ENCODE data around the gene PRR15L. TPM values are rescaled to one million over a fixed set of nuclear protein-coding genes. Genes with fewer than 3 reads are reported as not detected.

PRR15L gene
- total and polyA plus RNA-seq, 2 of the 4 experiments (the other 2 are of a cell fraction), result not detected

DNA sequence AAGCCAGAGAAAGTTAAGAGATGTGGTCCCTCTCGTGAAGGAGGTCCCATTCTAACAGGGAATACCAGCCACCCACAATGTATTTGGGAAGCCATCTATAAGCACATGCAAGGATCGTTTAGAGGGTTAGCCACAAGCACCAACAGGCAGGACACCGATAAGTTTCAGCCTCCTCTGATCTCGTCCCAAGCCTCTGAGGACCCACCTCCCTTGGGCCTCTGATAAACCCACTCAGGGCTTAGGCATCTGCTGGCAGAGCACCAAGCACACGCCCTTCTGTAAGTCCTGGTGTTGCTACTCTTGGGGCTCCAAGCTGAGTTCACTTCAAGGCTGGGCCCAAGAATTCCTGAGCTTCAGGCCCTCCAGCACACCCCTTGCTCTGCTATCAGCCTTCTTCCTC lies 21.7 kb downstream of the PRR15L start:
- Histone ChIP-seq H3K9me1 (ENCODE audit: insufficient read depth, low read length) (peaks cover 21% of the 10 kb centered on the region), H2AFZ (replicated peaks; ENCODE audit: low read length, poor library complexity) (peak overlapping the region; percentile 64), H3K79me1 (ENCODE audit: low read depth in 1 of 2, low read length in 2 of 2) (peaks cover 3 to 21% of the 10 kb centered on the region in 2 experiments; a peak in 1 of 4 replicates), H2BK5ac (ENCODE audit: low read depth, low read length, poor library complexity, severe bottlenecking) (peak overlapping the region; percentile 25), H3K4me3 (ENCODE audit: insufficient read depth, low read depth, low read length) (no peak overlapping the region), H4K5ac (ENCODE audit: low read depth, low read length) (no peak overlapping the region), H3K14ac (replicated peaks; ENCODE audit: low read depth, low read length) (peak overlapping the region; percentile 8; the same call in 1 of the 2 replicates), H2BK120ac (ENCODE audit: low read depth, low read length) (0 out of 2 replicates have a peak overlapping the region, but pooled peaks have one; percentile 8), H2AK5ac (ENCODE audit: low read depth, low read length) (peak overlapping the region; percentile 56; the same call in 1 of the 2 replicates), H3K56ac (ENCODE audit: extremely low read depth, insufficient read depth, low read length) (no peak overlapping the region), H4K8ac (ENCODE audit: low read depth in 2 of 2, low read length in 2 of 2) (peak overlapping the region in 1 of 2 experiments; percentile 71; a peak in 1 of 4 replicates), H3K4me2 (ENCODE audit: low read depth, low read length) (0 out of 2 replicates have a peak overlapping the region, but pooled peaks have one; percentile 4), H3K18ac (ENCODE audit: low read depth, low read length) (no peak overlapping the region), H3K4ac (ENCODE audit: low read depth, low read length) (peak overlapping the region; percentile 2; the same call in 1 of the 2 replicates), H3K36me3 (ENCODE audit: control insufficient read depth, insufficient read depth, low read length) (no peaks in the 10 kb centered on the region), H4K91ac (ENCODE audit: insufficient read depth, low read depth, low read length) (peak overlapping the region; percentile 62), H2BK15ac (ENCODE audit: low read depth, low read length) (no peak overlapping the region), H3K27me3 (ENCODE audit: control insufficient read depth, insufficient read depth, low read length) (no peaks in the 10 kb centered on the region), H3K27ac (ENCODE audit: insufficient read depth, low read length) (no peak overlapping the region), H3K9ac (ENCODE audit: low read depth, low read length) (no peak overlapping the region), H2AK9ac (replicated peaks; ENCODE audit: low read depth, low read length, poor library complexity) (peak overlapping the region; percentile 6), H3K23ac (ENCODE audit: low read depth, low read length) (0 out of 2 replicates have a peak overlapping the region, but pooled peaks have one; percentile 20), H2BK20ac (ENCODE audit: low read depth, low read length) (no peak overlapping the region), H4K20me1 (ENCODE audit: insufficient read depth, low read length) (no peaks in the 10 kb centered on the region), H3K4me1 (ENCODE audit: control insufficient read depth, insufficient read depth, low read length) (peaks cover 4% of the 10 kb centered on the region; the same call in 1 of the 2 replicates), H3K9me3 (ENCODE audit: control insufficient read depth, insufficient read depth, low read length) (no peaks in the 10 kb centered on the region)
- POLR2A ChIA-PET (ENCODE audit: unreplicated experiment), result no interaction called here
- intact Hi-C loops (cut with micrococcal nuclease) (no loop called here), dilution Hi-C loops (cut with HindIII; ENCODE audit: low sequenced_read_pairs, unreplicated experiment) (no loop called here), in situ Hi-C loops (cut with MboI; ENCODE audit: low sequenced_read_pairs) (no loop called here)
- CTCF ChIA-PET, result interaction anchor here (1.1 kb wide), 1 partner anchor 11 kb away, joined by 4 read pairs; no protein-coding TSS in a partner anchor
- no TSS peak for BruUV-seq (replicated peaks)
- peak; percentile 89 for ATAC-seq (ENCODE audit: low read depth)
- WGBS, 2 experiments (ENCODE audit: extremely low coverage in 2 of 2, insufficient read length in 1 of 2), result no CpG with 5 or more reads among the region's 5 CpGs
- peak; percentile 85 for DNase-seq
- TF ChIP-seq RFX5 (IDR thresholded peaks at IDR 0.05; ENCODE audit: low read depth, low read length) (no peak), CEBPB (IDR thresholded peaks at IDR 0.05; ENCODE audit: low read depth, low read length) (no peak), MAFK (IDR thresholded peaks at IDR 0.05; ENCODE audit: low read depth, low read length) (no peak), RAD21 (IDR thresholded peaks at IDR 0.05; ENCODE audit: low read length) (no peak), CHD1 (IDR thresholded peaks at IDR 0.05; ENCODE audit: low read depth, low read length) (no peak), MAZ (IDR thresholded peaks at IDR 0.05; ENCODE audit: borderline replicate concordance, low read depth, low read length) (no peak), RCOR1 (IDR thresholded peaks at IDR 0.05; ENCODE audit: insufficient replicate concordance, low read length) (no peak), NFE2L2 (IDR thresholded peaks at IDR 0.05; ENCODE audit: low read depth, low read length) (no peak), POLR2A (IDR thresholded peaks at IDR 0.05; ENCODE audit: low read depth, low read length) (no peak), BHLHE40 (IDR thresholded peaks at IDR 0.05; ENCODE audit: low read depth, low read length) (no peak), SMC3 (IDR thresholded peaks at IDR 0.05; ENCODE audit: low read depth, low read length) (no peak), FOS (IDR thresholded peaks at IDR 0.05; ENCODE audit: low read depth, low read length) (no peak)
- TF ChIP-seq, protein P1, sequence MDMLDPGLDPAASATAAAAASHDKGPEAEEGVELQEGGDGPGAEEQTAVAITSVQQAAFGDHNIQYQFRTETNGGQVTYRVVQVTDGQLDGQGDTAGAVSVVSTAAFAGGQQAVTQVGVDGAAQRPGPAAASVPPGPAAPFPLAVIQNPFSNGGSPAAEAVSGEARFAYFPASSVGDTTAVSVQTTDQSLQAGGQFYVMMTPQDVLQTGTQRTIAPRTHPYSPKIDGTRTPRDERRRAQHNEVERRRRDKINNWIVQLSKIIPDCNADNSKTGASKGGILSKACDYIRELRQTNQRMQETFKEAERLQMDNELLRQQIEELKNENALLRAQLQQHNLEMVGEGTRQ (IDR thresholded peaks at IDR 0.05; ENCODE audit: low read depth, low read length), result no peak
- TF ChIP-seq, protein P2, sequence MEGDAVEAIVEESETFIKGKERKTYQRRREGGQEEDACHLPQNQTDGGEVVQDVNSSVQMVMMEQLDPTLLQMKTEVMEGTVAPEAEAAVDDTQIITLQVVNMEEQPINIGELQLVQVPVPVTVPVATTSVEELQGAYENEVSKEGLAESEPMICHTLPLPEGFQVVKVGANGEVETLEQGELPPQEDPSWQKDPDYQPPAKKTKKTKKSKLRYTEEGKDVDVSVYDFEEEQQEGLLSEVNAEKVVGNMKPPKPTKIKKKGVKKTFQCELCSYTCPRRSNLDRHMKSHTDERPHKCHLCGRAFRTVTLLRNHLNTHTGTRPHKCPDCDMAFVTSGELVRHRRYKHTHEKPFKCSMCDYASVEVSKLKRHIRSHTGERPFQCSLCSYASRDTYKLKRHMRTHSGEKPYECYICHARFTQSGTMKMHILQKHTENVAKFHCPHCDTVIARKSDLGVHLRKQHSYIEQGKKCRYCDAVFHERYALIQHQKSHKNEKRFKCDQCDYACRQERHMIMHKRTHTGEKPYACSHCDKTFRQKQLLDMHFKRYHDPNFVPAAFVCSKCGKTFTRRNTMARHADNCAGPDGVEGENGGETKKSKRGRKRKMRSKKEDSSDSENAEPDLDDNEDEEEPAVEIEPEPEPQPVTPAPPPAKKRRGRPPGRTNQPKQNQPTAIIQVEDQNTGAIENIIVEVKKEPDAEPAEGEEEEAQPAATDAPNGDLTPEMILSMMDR (conservative IDR thresholded peaks at IDR 0.05; ENCODE audit: low read depth, low read length), result no peak
